NT2/D1 (cell line): ENCODE measurements around the gene ITIH4.

Experiments
- SUZ12 ChIP-seq: IDR thresholded peaks from 2 replicates; pipeline ENCODE4 v1.6.1; 2011; ENCODE audit not compliant: insufficient read length, insufficient read depth; ENCODE audit errors: extremely low read depth
- YY1 ChIP-seq: IDR thresholded peaks from 2 replicates; pipeline ENCODE4 v1.6.1; 2011; ENCODE audit not compliant: insufficient read length, insufficient read depth
- ZNF274 ChIP-seq: IDR thresholded peaks from 2 replicates; pipeline ENCODE4 v1.6.1; 2011; ENCODE audit warnings: mild to moderate bottlenecking, low read depth, low read length

GRCh38 chr3:52870471-52870870, 40.0 kb upstream of the ITIH4 start:
- TF ChIP-seq YY1 (no peak), ZNF274 (no peak), SUZ12 (no peak)
